Right lung (tissue), 5 donors: ENCODE data around the gene MRPL2. TPM values are rescaled to one million over a fixed set of nuclear protein-coding genes. Genes with fewer than 3 reads are reported as not detected.
"Not testable (repeated sequence)": the region's sequence is repeated elsewhere in the genome, so short reads cannot be mapped to it uniquely, and the experiment has no call there.

Source experiments
- DNase-seq, 2 donors: peaks; one replicate each; pipeline ENCODE4 v3.0.0-alpha.2; 2013
- polyA plus RNA-seq, 5 donors: library from polyadenylated mRNA; unstranded; fragments of 120-200 nt; gene quantifications; one replicate each; pipeline versions ENCODE4 v1.2.1 to v1.2.3, GENCODE V29; 2013; ENCODE audit warnings: inconsistent platforms in 1 of 5, low replicate concordance in 1 of 5; ENCODE audit not compliant: insufficient read length in 5 of 5, insufficient read depth in 1 of 5

Gene MRPL2
- polyA plus RNA-seq, 5 donors: 35.8 to 54.1 (median 43.8) TPM

- no peak for DNase-seq
These were observed 4.9 kb downstream of the MRPL2 start for GRCh38 chr6:43054206-43054943.

GRCh38 chr6:43053545-43054205 is 5.6 kb downstream of the MRPL2 start, which contains the start of gene CUL7:
Gene CUL7, minus strand, starts transcription at chr6:43053851. Its CDS starts 1,063 bp downstream, at chr6:43052788.
- peak; percentile 93 to 95 for DNase-seq

GRCh38 chr6:43052842-43053544 is 6.2 kb downstream of the MRPL2 start:
- DNase-seq: no peak

GRCh38 chr6:43052225-43052841 is 6.9 kb downstream of the MRPL2 start:
- DNase-seq: no peak

DNA sequence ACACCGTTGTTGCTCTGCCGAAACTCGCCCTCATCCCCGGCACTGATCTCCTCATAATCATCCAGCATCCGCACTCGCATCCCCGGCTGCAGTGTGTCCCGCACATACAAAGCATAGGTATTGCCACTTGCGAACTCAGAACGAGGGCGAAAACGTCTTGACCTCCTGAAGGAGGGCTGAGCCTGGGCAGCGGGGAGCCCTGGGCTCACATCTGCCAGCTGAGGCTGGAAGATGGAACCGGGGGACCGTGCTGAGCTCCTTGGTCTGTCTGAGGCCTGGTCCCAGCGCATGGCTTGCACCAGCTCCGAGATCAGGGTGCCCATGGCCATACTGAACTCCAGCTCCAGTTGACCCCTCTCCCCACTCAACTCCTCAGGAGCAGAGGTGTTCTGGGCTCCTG is 8.3 kb downstream of the MRPL2 start:
- no peak for DNase-seq

GRCh38 chr6:43047998-43048397 is 11.2 kb downstream of the MRPL2 start:
- no peak for DNase-seq

GRCh38 chr6:43045371-43045930 is 13.8 kb downstream of the MRPL2 start:
- no peak for DNase-seq

GRCh38 chr6:43043310-43043709 is 15.9 kb downstream of the MRPL2 start:
- no peak for DNase-seq

DNA sequence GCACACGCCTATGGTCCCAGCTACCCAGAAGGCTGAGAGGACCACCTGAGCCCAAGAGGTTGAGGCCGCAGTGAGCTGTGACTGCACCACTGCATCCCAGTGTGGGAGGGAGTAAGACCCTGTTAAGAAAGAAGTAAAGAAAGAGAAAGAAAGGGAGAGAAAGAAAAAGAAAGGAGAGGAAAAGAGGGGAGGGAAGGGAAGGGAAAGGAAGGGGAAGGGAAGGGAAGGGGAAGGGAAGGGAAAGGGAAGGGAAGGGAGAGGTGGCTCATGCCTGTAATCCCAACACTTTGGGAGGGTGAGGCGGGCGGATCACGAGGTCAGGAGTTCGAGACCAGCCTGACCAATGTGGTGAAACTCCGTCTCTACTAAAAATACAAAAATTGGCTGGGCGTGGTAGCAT is 17.8 kb downstream of the MRPL2 start:
- DNase-seq: not testable (repeated sequence)

DNA sequence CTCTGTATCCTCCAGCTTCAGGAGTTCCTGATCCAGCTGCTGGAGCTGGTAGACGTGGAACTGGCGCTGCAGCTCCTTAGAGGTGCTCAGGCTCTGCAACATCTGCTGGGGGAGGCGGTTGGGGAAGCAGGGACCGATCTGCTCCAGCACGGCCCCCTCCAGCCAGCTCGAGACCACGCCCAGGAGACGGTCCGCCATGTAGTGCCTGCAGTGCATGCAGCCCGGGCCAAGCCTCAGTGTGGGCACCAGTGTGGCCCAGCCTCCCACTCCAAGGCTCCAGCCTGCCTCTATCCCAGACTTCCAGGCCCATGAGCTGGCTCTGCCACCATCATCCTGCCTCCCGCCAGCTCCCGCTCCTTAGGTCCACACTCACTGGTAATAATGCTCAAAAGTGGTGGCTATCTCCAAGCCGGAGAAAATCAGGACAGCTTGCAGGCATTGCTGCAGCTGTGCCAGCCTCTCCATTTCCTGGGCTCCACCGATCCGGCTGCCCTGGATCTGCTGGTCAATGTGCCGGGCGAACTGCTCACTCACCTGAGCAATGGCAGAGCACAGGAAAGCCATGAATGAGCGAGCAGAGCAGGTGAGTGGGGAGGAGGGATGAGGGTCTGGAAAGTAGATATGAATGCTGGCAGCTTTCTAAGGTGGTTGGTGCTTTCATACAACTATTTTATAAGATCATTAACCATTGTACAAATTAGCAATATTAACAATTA is 18.5 kb downstream of the MRPL2 start:
- DNase-seq: no peak

GRCh38 chr6:43038727-43039126 is 20.5 kb downstream of the MRPL2 start:
- no peak for DNase-seq

GRCh38 chr6:43037706-43038105 is 21.5 kb downstream of the MRPL2 start:
- DNase-seq: no peak

DNA sequence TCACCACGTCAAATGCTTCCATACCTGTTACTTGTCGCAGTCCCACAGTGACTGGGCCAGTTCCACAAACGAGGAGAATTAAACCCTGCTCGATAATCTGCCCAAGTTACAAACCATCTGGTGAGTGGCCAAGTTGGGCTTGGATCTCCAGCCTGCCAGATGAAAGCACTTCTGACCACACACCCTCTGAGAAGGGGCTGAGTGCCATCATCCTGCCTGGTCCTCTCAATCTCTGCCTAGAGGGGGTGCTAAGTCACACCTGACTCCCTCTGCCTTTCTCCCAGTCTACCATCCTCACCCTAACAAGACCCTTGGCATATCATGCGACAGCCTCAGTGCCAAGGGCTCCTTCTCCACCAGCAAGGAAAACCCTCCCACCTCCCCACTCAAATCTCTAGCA is 22.0 kb downstream of the MRPL2 start:
- no peak for DNase-seq

DNA sequence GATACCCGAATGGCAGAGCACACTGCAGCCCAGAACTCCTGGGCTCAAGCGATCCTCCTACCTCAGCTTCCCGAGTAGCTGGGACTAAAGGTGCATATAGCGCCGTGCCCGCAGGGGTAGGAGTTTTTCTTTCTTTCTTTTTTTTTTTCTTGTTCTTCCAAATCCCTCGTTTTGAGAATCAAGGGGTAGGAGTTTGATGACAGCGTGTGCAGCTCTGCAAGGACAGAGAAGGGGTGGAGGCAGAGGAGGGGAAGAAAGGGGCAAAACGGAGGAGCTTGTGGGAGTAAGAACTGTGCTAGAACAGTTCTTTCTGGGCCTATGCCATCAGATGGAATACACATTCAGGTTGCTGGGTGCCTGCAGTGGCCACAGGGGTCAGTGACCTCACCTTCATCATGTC is 22.5 kb downstream of the MRPL2 start:
- no peak for DNase-seq

- DNase-seq: no peak
These were observed 23.6 kb downstream of the MRPL2 start for GRCh38 chr6:43035495-43036194.

- DNase-seq: no peak
These were observed 25.1 kb downstream of the MRPL2 start for GRCh38 chr6:43034190-43034525.

GRCh38 chr6:43033496-43034189 is 25.6 kb downstream of the MRPL2 start:
- DNase-seq: no peak

DNA sequence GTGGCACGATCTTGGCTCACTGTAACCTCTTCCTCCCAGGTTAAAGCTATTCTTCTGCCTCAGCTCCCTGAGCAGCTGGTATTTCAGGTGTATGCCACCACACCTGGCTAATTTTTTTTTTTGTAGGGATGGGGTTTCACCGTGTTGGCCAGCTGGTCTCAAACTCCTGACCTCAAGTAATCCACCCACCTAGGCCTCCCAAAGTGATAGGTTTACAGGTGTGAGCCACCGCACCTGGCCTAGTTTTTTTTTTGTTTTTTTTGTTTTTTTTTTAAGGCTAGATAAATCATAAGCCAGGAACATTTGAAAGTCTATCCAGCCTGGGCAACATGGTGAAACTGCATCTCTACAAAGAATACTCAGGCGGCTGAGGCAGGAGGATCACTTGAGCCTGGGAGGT is 26.9 kb downstream of the MRPL2 start:
- no peak for DNase-seq

- DNase-seq: no peak
These were observed 30.1 kb downstream of the MRPL2 start for GRCh38 chr6:43029120-43029519.

DNA sequence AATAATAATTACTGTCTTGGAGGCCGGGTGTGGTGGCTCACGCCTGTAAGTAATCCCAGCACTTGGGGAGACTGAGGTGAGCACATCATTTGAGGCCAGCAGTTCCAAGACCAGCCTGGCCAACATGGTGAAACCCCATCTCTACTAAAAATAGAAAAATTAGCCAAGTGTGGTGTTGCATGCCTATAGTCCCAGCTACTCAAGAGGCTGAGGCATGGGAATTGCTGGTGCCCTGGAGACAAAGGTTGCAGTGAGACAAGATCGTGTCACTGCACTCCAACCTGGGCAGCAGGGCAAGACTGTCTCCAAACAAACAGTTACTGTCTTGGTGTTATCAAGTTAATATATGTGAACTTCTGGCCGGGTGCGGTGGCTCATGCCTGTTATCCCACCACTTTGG is 32.9 kb downstream of the MRPL2 start:
- no peak for DNase-seq
